NCI-H345 treated with DMSO at 0.1 percent for 48 hours (cell line): ENCODE results near the gene SPRY4.
"Not testable (repeated sequence)": the region's sequence is repeated elsewhere in the genome, so short reads cannot be mapped to it uniquely, and the experiment has no call there.

Experiments used
- DNase-seq: peaks from one replicate; lab custom pipeline; 2025; ENCODE audit not compliant: unreplicated experiment; lab: John Stamatoyannopoulos, UW

SPRY4 gene

GRCh38 chr5:142264084-142264483 is 60.7 kb downstream of the SPRY4 start:
- DNase-seq: not testable (repeated sequence)

- DNase-seq: no peak
Measured at GRCh38 chr5:142263346-142263745, 61.5 kb downstream of the SPRY4 start.

- no peak for DNase-seq
Measured at GRCh38 chr5:142262683-142263082, 62.1 kb downstream of the SPRY4 start.
